Fibroblast of gingiva (primary cell): ENCODE data around the gene MYO15B.
A peak's percentile ranks its signal among the peaks of the same experiment; 100 is the strongest.
"Not testable (repeated sequence)": the region's sequence is repeated elsewhere in the genome, so short reads cannot be mapped to it uniquely, and the experiment has no call there.

Source experiments
- DNase-seq: peaks from one replicate; pipeline ENCODE4 v3.0.0-alpha.2; 2011; ENCODE audit warnings: low read depth

Gene MYO15B

GRCh38 chr17:75576661-75577060, 10.9 kb upstream of the MYO15B start:
- DNase-seq = no peak

- not testable (repeated sequence) for DNase-seq
Measured at GRCh38 chr17:75581121-75581725, 6.4 kb upstream of the MYO15B start.

DNA sequence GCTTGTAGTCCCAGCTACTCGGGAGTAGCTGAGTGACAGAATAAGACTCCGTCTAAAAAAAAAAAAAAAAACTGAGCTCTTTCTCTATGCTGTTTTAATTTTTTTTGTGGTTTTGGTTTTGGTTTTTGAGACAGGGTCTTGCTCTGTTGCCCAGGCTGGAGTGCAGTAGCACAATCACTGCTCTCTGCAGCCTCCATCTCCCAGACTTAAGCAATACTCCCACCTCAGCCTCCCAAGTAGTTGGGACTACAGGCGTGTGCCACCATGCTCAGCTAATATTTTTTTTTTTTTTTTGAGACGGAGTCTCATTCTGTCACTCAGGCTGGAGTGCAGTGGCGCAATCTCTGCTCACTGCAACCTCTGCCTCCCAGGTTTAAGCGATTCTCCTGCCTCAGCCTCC, 4.4 kb upstream of the MYO15B start:
- DNase-seq = not testable (repeated sequence)

- DNase-seq = no peak
Measured at GRCh38 chr17:75584849-75585175, 2.8 kb upstream of the MYO15B start.

DNA sequence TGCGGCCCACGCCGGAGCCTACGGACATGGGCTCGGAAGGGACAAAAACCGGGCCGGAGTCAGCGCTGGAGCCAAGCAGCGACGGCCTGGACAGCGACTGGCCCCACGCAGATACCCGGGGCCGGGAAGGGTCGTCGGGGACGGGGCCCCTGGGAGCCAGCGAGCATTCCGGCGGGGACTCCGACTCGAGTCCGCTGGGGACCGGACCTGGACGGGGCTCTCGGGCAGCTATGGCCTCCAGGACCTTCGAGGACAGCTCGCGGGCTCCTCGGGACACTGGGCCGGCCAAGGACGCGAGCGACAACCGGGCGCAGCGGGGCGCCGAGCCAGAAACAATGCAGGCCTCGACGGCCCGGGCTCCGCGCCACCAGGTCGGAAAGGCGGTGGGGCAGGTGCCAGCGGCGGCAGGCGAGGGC, 1.0 kb downstream of the MYO15B start:
- DNase-seq = no peak

DNA sequence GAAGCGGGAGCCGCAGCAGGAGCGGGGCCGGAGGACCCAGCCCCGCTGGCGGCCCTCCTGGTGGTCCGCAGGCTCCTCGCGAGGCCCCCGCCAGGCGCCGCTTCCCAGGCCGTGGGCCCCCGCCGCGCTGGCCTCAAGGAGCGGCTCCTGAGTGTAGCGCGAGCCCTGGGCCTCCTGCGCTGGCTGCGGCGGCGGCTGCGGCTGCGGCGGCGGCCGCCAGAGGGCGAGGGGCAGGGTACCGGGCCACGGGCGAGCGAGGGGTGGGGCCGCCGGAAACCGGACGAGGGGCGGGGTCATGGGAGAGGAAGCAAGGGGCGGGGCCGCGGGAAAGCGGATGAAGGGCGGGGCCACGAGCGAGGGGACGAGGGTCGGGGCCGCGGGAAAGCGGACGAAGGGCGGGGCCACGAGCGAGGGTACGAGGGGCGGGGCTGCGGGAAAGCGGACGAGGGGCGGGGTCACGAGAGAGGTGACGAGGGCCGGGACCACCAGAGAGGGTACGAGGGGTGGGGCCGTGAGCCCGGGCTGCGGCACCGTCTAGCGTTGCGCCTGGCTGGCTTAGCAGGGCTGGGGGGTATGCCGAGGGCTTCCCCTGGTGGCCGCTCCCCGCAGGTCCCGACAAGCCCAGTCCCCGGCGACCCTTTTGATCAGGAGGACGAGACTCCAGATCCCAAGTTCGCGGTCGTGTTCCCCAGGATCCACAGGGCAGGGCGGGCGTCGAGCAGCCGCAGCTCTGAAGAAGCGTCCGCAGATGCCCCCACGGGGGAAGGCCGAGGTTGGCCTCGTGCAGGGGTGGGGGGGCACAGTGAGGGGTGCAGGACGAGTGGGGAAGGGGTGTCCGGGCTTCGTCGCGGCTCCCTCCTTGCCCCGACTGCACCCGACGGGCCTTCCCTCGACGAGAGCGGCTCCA, 1.7 kb downstream of the MYO15B start:
- DNase-seq = peak; percentile 77

- no peak for DNase-seq
Measured at GRCh38 chr17:75589919-75590303, 2.3 kb downstream of the MYO15B start.

DNA sequence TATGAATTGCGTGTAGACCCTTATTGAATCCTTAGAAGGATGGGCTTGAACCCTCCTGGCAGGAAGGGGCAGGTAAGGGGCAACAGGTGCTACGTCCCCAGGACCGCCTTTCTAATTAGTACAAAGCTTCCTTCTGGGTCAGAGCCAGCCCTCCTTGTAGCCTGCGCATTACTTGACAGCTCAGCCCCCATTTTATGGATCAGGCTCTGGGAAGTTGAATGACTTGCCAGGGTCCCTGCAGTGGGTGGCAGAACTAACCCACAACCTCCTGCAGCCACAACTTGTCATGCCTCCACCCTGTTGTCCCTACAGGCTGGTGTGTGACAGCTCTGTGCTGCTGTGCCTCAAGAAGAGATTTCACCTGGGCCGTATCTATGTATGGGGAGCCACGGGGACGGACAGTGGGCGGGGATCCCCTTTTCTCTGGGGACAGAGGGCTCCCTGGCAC, 2.7 kb downstream of the MYO15B start:
- no peak for DNase-seq

- DNase-seq = no peak
Measured at GRCh38 chr17:75590849-75591721, 3.5 kb downstream of the MYO15B start.

- no peak for DNase-seq
Measured at GRCh38 chr17:75591722-75592302, 4.2 kb downstream of the MYO15B start.

GRCh38 chr17:75592348-75593020, 4.9 kb downstream of the MYO15B start:
- no peak for DNase-seq

- DNase-seq = not testable (repeated sequence)
Measured at GRCh38 chr17:75593430-75593829, 5.8 kb downstream of the MYO15B start.

DNA sequence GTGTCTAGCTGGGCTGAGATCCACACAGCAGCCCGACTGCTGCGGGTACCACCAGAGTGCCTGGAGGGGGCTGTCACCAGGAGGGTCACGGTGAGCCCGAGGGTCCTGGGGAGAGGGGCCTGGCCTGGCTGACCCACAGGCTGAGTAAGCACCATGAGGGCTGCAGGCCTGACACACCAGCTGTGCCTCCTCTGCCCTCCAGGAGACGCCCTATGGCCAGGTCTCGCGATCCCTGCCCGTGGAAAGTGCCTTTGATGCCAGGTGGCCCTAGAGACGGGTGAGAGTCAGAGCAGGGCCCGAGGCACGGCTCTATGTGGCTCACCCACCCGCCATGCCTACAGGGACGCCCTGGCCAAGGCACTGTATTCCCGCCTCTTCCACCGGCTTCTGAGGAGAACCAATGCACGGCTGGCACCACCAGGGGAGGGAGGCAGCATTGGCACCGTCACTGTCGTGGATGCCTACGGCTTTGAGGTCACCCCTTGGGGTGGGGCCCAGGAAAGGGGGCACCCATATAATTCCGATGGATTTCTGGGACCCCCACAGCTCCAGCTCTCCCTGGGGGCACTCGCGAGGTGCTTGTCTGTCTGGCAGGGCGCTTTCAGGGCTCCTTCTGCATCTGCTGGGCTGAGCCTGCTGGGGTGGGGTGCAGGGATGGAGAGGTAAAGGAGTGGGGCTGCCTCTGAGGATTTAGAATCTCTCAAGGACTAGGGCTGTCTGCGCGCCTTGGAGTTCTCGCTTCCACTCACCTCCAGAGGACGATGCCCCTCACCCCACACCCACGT, 7.1 kb downstream of the MYO15B start:
- no peak for DNase-seq

- no peak for DNase-seq
Measured at GRCh38 chr17:75595284-75595919, 7.8 kb downstream of the MYO15B start.

GRCh38 chr17:75595920-75596313, 8.3 kb downstream of the MYO15B start:
- no peak for DNase-seq

DNA sequence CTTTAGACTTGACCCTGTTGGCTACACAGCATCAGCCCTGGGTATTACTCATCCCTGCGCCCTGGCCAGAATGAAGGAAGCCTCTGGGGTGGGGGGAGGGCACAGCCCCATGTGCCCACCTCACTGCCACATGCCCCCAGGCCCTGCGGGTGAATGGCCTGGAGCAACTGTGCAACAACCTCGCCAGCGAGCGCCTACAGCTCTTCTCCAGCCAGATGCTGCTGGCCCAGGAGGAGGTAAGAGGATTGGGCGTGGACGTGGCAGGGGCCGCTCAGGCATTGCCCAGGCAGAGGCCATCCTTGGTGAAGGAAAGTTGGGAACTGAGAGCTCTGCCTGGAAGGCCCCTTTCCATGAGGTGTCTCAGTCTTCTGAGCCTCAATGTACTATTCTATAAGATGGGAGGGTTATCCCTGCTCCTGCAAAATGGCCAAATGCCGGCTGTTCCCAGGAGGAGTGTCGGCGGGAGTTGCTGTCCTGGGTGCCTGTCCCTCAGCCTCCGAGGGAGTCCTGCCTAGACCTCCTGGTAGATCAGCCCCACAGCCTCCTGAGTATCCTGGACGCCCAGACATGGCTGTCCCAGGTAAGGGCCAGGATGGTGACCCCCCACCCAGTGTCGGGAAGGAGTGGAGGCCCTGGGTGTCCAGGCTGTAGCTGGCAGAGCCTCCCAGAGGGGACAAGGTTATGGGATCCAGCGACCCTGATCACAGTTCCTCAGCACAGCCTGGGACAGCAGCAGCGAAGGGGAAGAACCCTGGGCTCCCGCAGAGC, 8.9 kb downstream of the MYO15B start:
- DNase-seq = no peak

DNA sequence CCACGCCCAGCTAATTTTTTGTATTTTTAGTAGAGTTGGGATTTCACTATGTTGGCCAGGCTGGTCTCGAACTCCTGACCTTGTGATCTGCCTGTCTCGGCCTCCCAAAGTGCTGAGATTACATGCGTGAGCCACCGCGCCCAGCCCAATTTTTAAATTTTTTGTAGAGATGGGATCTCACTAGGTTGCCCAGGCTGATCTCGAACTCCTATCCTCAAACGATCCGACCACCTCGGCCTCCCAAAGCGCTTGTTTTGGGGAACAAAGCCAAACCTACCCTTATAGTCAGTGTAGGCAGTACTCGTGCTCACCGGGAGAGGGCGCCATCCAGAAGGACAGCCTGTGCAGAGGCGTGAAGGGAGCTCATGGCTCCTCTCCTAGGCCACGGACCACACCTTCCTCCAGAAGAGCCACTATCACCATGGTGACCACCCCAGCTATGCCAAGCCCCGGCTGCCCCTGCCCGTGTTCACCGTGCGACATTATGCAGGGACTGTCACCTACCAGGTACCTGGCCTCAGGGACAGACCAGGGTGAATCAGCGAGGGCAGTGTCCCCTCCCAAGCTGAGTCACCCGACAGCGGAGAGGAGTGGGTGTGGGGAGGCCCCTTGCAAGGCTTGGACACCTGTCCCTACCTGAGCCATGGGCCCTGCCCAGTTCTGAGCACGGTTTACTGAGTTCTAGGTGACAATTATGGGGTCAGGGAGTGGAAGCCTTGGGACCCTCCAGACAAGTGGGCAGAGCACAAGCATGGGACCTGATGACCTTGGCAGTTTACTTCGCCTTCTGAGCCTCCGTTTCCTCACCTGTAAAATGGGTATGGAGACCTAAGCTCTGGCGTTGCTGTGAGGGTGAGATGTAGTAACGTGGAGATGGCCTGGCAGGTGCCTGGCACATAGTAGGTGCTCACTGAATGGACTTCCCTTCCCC, 13.7 kb downstream of the MYO15B start:
- DNase-seq = no peak

DNA sequence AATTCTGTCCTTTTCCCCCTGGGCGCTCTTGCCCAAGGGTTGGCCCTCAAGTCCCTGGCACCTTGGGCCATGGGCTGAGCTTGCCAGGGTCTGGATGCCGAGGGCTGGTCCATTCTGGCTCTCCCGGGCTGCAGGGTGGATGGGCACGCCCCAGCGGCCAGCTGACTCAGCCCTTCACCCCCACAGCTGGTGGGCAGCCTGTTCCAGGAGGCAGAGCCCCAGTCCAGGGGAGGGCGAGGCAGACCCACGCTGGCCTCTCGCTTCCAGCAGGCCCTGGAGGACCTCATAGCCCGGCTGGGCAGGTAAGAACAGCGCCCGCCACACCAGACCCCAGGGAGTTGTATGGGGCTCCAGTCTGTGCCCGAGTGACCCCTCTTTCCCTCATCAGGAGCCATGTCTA, 15.0 kb downstream of the MYO15B start:
- DNase-seq = no peak
